GM23338 (cell line): ENCODE data around the gene EXOC6B. TPM values are rescaled to one million over a fixed set of nuclear protein-coding genes. Genes with fewer than 3 reads are reported as not detected.

ENCODE experiments used
- ATAC-seq: fragments of 200-7000 bp; cut with Tn5 transposase; 3 replicates; pipeline ENCODE4 v1.9.1; 2020
- DNase-seq: peaks from one replicate; pipeline ENCODE4 v3.0.0-alpha.2; 2015; ENCODE audit warnings: low spot score
- H2AFZ ChIP-seq: fragments of 200-600 bp; sonication (generic); 2 replicates; pipeline ENCODE4 v1.8.0; 2016; ENCODE audit warnings: antibody characterized with exemption, mild to moderate bottlenecking, moderate library complexity
- H3F3A ChIP-seq: fragments of 200-600 bp; sonication (generic); replicated peaks from 2 replicates; pipeline ENCODE4 v1.8.0; 2017; ENCODE audit warnings: antibody characterized with exemption, mixed run types, low read depth
- H3K27ac ChIP-seq: fragments of 200-600 bp; sonication (generic); 2 replicates; pipeline ENCODE4 v1.6.1; 2016; ENCODE audit warnings: low read depth
- H3K27me3 ChIP-seq: fragments of 200-600 bp; sonication (generic); 2 replicates; pipeline ENCODE4 v1.8.0; 2016; ENCODE audit warnings: mild to moderate bottlenecking, mixed run types, moderate library complexity; ENCODE audit not compliant: insufficient read depth
- H3K36me3 ChIP-seq: fragments of 200-600 bp; sonication (generic); 2 replicates; pipeline ENCODE4 v1.8.0; 2016; ENCODE audit warnings: mild to moderate bottlenecking; ENCODE audit not compliant: insufficient read depth
- H3K4me1 ChIP-seq: fragments of 200-600 bp; sonication (generic); 2 replicates; pipeline ENCODE4 v1.8.0; 2016; ENCODE audit warnings: mild to moderate bottlenecking, moderate library complexity; ENCODE audit not compliant: insufficient read depth
- H3K4me2 ChIP-seq: fragments of 200-600 bp; sonication (generic); 2 replicates; pipeline ENCODE4 v1.7.1; 2017; ENCODE audit warnings: mixed run types
- H3K4me3 ChIP-seq: fragments of 200-600 bp; sonication (generic); 2 replicates; pipeline ENCODE4 v1.6.1; 2016; ENCODE audit warnings: mixed run types
- H3K79me2 ChIP-seq: fragments of 200-600 bp; sonication (generic); replicated peaks from 2 replicates; pipeline ENCODE4 v1.8.0; 2017; ENCODE audit warnings: mild to moderate bottlenecking; ENCODE audit not compliant: insufficient read depth
- H3K9me2 ChIP-seq: fragments of 200-600 bp; sonication (generic); 2 replicates; pipeline ENCODE4 v1.8.0; 2017; ENCODE audit not compliant: insufficient read depth
- H4K20me1 ChIP-seq: fragments of 200-600 bp; sonication (generic); replicated peaks from 2 replicates; pipeline ENCODE4 v1.8.0; 2017; ENCODE audit warnings: mild to moderate bottlenecking; ENCODE audit not compliant: insufficient read depth
- H3K27ac Mint-ChIP-seq: 2 replicates; pipeline ENCODE4 v1.8.0; 2020; ENCODE audit warnings: inconsistent platforms, mild to moderate bottlenecking, moderate library complexity, mixed read lengths
- H3K27me3 Mint-ChIP-seq: 3 replicates; pipeline ENCODE4 v1.8.0; 2022; ENCODE audit warnings: low read depth, mild to moderate bottlenecking, moderate library complexity, mixed read lengths, inconsistent platforms; ENCODE audit not compliant: insufficient read depth, poor library complexity
- H3K36me3 Mint-ChIP-seq: 3 replicates; pipeline ENCODE4 v1.8.0; 2021; ENCODE audit warnings: low read depth, mild to moderate bottlenecking, inconsistent platforms, moderate library complexity, mixed read lengths
- H3K4me1 Mint-ChIP-seq: 3 replicates; pipeline ENCODE4 v1.8.0; 2020; ENCODE audit warnings: mild to moderate bottlenecking, inconsistent platforms, mixed read lengths
- H3K4me3 Mint-ChIP-seq: 3 replicates; pipeline ENCODE4 v1.8.0; 2021; ENCODE audit warnings: moderate library complexity, mild to moderate bottlenecking, inconsistent platforms, mixed read lengths
- H3K9me3 Mint-ChIP-seq: 3 replicates; pipeline ENCODE4 v1.8.0; 2020; ENCODE audit warnings: moderate library complexity, mild to moderate bottlenecking, inconsistent platforms, mixed read lengths
- CREB1 ChIP-seq: fragments of 250-450 bp; sonication (Bioruptor Pico); IDR thresholded peaks from 2 replicates; pipeline ENCODE4 v1.5.0; 2020; ENCODE audit warnings: low read depth, mild to moderate bottlenecking, moderate library complexity
- CTCF ChIP-seq, 2 experiments: fragments of 200-600 bp in 1 of 2; sonication (generic) in 1 of 2; conservative IDR thresholded peaks; 2 replicates each; pipeline versions ENCODE4 v1.5.1 to v1.6.1; 2016 to 2017; ENCODE audit warnings: antibody characterized with exemption in 2 of 2, low read depth in 2 of 2, mild to moderate bottlenecking in 2 of 2, moderate library complexity in 1 of 2
- ETS1 ChIP-seq: IDR thresholded peaks from 2 replicates; pipeline ENCODE4 v1.6.1; 2016; ENCODE audit warnings: antibody characterized with exemption
- EZH2 ChIP-seq: fragments of 200-600 bp; sonication (generic); IDR thresholded peaks from one replicate; pipeline ENCODE4 v1.8.0; 2017; ENCODE audit warnings: antibody characterized with exemption, mild to moderate bottlenecking, low read depth; ENCODE audit not compliant: unreplicated experiment
- EZH2phosphoT487 ChIP-seq: fragments of 200-600 bp; sonication (generic); IDR thresholded peaks from one replicate; pipeline ENCODE4 v1.8.1; 2018; ENCODE audit warnings: antibody characterized with exemption; ENCODE audit not compliant: unreplicated experiment
- JUNB ChIP-seq: IDR thresholded peaks from one replicate; pipeline ENCODE4 v1.6.1; 2016; ENCODE audit warnings: antibody characterized with exemption; ENCODE audit not compliant: unreplicated experiment
- NANOG ChIP-seq: IDR thresholded peaks from 2 replicates; pipeline ENCODE4 v1.6.1; 2016; ENCODE audit warnings: antibody characterized with exemption, borderline replicate concordance
- POLR2AphosphoS5 ChIP-seq: IDR thresholded peaks from 2 replicates; pipeline ENCODE4 v1.6.1; 2016; ENCODE audit warnings: antibody characterized with exemption, low read depth
- REST ChIP-seq: IDR thresholded peaks from one replicate; pipeline ENCODE4 v1.6.1; 2018; ENCODE audit warnings: antibody characterized with exemption; ENCODE audit not compliant: unreplicated experiment
- STAT1 ChIP-seq: IDR thresholded peaks from one replicate; pipeline ENCODE4 v1.6.1; 2016; ENCODE audit warnings: antibody characterized with exemption; ENCODE audit not compliant: unreplicated experiment
- ZNF114 ChIP-seq: fragments of 250-450 bp; sonication (Bioruptor Pico); IDR thresholded peaks from 2 replicates; pipeline ENCODE4 v1.5.0; 2020; ENCODE audit warnings: mild to moderate bottlenecking, moderate library complexity
- ZNF331 ChIP-seq: fragments of 250-450 bp; sonication (Bioruptor Pico); IDR thresholded peaks from 2 replicates; pipeline ENCODE4 v1.5.0; 2020; ENCODE audit warnings: low read depth, mild to moderate bottlenecking, moderate library complexity
- ZNF462 ChIP-seq: fragments of 250-450 bp; sonication (Bioruptor Pico); IDR thresholded peaks from 2 replicates; pipeline ENCODE4 v1.5.0; 2020; ENCODE audit warnings: mild to moderate bottlenecking, moderate library complexity
- polyA plus RNA-seq: library from polyadenylated mRNA; unstranded; fragments of >200 nt; fragmentation: Nextera tagmentation; extraction: Ambion mirVana; gene quantifications from 2 replicates; pipeline ENCODE4 v1.2.1, GENCODE V29; 2016
- total RNA-seq: library from RNA; depleted of rRNA; stranded (reverse); fragments of >200 nt; shearing (Covaris generic); gene quantifications from 2 replicates; pipeline ENCODE4 v1.2.3, GENCODE V29; 2014

EXOC6B gene
- total and polyA plus RNA-seq, 2 experiments from 2014 or later, result 7.2 to 45.9 TPM

GRCh38 chr2:72619626-72620025 is 206.2 kb downstream of the EXOC6B start:
- Histone ChIP-seq H3K27ac (no peak overlapping the region), H3K4me1 (0 out of 2 replicates have a peak, but pooled peaks cover 4% of the 10 kb centered on the region), H3F3A (no peaks in the 10 kb centered on the region), H3K79me2 (0 out of 2 replicates have a peak, but pooled peaks cover 3% of the 10 kb centered on the region), H4K20me1 (no peaks in the 10 kb centered on the region; the same call in 1 of the 2 replicates), H3K9me2 (no peaks in the 10 kb centered on the region), H3K4me3 (no peak overlapping the region), H3K4me2 (no peak overlapping the region), H3K36me3 (no peaks in the 10 kb centered on the region), H3K27me3 (no peaks in the 10 kb centered on the region), H2AFZ (no peak overlapping the region)
- H3K4me3 Mint-ChIP-seq, result no peak overlapping the region
- H3K27me3 Mint-ChIP-seq, result peaks cover 7% of the 10 kb centered on the region
- peaks cover 15% of the 10 kb centered on the region for H3K4me1 Mint-ChIP-seq
- peaks cover 8% of the 10 kb centered on the region; the same call in 2 of the 3 replicates for H3K9me3 Mint-ChIP-seq
- TF ChIP-seq POLR2AphosphoS5, result no peak
- no peak for TF ChIP-seq ETS1
- no peak for TF ChIP-seq ZNF331 (CRISPR knock-in tag)
- TF ChIP-seq NANOG, result no peak
- no peak for TF ChIP-seq REST
- no peak for TF ChIP-seq ZNF462 (CRISPR knock-in tag)
- no peak for TF ChIP-seq ZNF114
- TF ChIP-seq JUNB, result no peak
- TF ChIP-seq EZH2phosphoT487, result no peak
- no peak for TF ChIP-seq STAT1
- TF ChIP-seq CREB1 (CRISPR knock-in tag), result no peak
- no peak for TF ChIP-seq CTCF (conservative IDR thresholded peaks at IDR 0.05; ENCODE audit: low read depth in 2 of 2)
- no peak for TF ChIP-seq EZH2
- ATAC-seq (peak; percentile 84), DNase-seq (peak; percentile 15)
- H3K27ac Mint-ChIP-seq, result no peak overlapping the region
- H3K36me3 Mint-ChIP-seq, result peaks cover 9% of the 10 kb centered on the region; the same call in 2 of the 3 replicates
